ENCODE results near the gene SSX2IP. TPM values are rescaled to one million over a fixed set of nuclear protein-coding genes. Genes with fewer than 3 reads are reported as not detected.

SSX2IP gene
- total RNA-seq, 2 experiments from 2014 or later, result 16.8 to 18.8 TPM

DNA sequence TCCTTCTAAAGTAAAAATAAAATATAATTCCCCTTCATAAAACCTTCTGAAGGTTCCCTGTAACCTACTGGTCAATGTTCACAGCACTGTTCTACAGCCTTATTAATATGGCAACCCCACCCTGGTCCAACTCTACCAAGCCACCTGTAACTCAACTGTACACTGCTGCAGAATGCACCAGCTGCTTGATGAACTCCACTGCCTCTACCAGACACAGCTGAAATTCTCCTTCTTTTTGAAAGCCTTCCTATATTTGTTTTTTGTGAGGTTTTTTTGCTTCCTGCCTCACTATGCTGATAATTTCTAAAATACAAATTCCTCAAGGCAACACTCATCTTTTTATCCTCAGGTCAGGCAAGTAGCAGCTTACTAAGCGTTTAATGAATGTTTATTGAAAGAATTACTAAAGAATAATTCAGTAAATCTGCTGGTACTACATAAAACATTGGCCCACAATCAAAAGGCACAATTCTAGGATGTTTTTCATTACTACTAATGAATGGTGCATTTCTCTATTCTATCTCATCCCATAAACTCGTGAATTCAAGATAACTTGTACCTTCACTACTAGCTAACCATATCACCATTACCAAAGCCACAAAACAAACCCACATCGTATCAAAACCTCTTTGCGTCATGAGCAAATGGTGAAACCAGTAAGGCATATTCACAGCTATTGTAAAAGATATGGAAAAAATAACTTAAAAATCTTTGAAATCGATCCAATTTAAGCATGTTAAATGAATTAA is 2.4 kb downstream of the SSX2IP start:
- DNase-seq, result no peak
- Mint-ChIP-seq H3K4me1 (peaks cover 50% of the 10 kb centered on the region), H3K9me3 (no peaks in the 10 kb centered on the region), H3K4me3 (no peak overlapping the region), H3K27ac (no peak overlapping the region), H3K36me3 (ENCODE audit: low read depth) (no peaks in the 10 kb centered on the region), H3K27me3 (no peaks in the 10 kb centered on the region)
- POLR2A ChIA-PET, result interaction anchor here (1.0 to 6.7 kb wide), 4 partner anchors 33 to 543 kb away, joined by 3 to 53 read pairs (median 14); partner anchors contain the start of genes CTBS, GNG5 and SPATA1
- CTCF ChIA-PET, result interaction anchor here (1.5 to 3.7 kb wide), 3 partner anchors 19 to 68 kb away, joined by 4 to 12 read pairs (median 7); no protein-coding TSS in a partner anchor

DNA sequence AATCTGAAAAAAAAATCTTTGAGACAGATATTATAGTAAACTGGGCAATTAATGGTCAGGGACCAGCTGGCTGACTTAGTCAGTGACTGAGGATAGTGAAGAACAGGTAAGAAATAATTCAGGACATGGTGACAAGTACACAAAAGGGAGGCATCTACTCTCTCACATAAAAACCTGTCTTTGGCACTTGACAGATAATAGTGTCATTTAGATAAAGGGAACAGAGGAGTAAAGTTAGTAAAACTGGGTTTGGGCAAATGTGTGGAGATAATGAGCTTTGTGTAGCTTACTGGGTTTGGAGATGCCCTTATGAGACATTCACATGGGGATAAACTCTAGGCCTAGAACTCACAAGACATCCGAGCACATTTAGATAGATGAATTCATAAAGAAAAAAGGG is 4.0 kb downstream of the SSX2IP start:
- H3K27me3 Mint-ChIP-seq, result no peaks in the 10 kb centered on the region
- ChIA-PET POLR2A (interaction anchor here (1.1 kb wide), 1 partner anchor 112 kb away, joined by 3 read pairs; the partner anchor contains the start of gene CTBS), CTCF (interaction anchor here (0.9 kb wide), 1 partner anchor 67 kb away, joined by 3 read pairs; no protein-coding TSS in a partner anchor)
- H3K4me1 Mint-ChIP-seq, result peaks cover 37% of the 10 kb centered on the region
- H3K4me3 Mint-ChIP-seq, result no peak overlapping the region
- no peak overlapping the region for H3K27ac Mint-ChIP-seq
- no peaks in the 10 kb centered on the region for H3K9me3 Mint-ChIP-seq
- no peak for DNase-seq
- peaks cover 3% of the 10 kb centered on the region for H3K36me3 Mint-ChIP-seq (ENCODE audit: low read depth)

DNA sequence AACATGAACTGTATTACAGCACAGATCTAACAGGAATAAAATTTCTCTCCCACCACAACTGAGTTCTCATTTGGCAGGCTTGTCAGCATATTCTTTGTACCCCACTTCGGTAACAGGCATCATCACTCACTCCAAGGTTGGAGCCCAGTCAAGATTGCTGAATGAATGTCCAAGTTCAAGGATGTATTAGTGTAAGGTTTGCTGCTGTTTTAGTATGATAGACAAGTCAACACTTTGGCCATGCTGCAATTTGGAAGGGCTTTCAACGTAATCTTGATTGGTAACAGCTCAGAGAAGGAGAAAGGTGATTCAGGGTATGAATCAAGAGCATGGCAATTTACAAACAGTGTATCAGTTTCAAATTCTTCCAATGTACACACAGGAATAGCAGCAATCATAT is 6.8 kb downstream of the SSX2IP start:
- H3K9me3 Mint-ChIP-seq, result no peaks in the 10 kb centered on the region
- H3K27ac Mint-ChIP-seq, result no peak overlapping the region
- DNase-seq, result no peak
- H3K27me3 Mint-ChIP-seq, result no peaks in the 10 kb centered on the region
- ChIA-PET CTCF (no interaction called here), POLR2A (no interaction called here)
- H3K36me3 Mint-ChIP-seq (ENCODE audit: low read depth), result peaks cover 14% of the 10 kb centered on the region
- H3K4me1 Mint-ChIP-seq, result peaks cover 22% of the 10 kb centered on the region
- no peak overlapping the region for H3K4me3 Mint-ChIP-seq

DNA sequence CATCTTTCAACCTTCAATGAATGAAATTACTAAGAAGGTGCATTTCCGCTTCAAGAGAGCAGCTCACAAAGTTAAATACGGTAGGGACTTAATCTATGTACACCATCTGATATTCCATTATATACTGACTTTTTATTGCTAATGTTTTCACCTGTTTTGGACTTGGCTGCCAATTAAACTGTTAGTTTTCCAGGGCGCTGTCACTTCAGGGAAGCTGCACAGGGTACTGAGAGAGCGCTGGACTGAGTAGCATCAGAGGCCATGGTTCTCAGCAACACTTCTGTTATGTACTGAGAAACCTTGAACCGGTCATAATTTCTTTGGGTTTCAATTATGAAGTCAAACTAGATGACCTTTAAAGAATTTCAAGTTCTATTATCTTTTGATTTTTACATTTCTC is 8.2 kb downstream of the SSX2IP start:
- Mint-ChIP-seq H3K4me3 (no peak overlapping the region), H3K36me3 (ENCODE audit: low read depth) (peaks cover 19% of the 10 kb centered on the region), H3K27me3 (no peaks in the 10 kb centered on the region), H3K27ac (no peak overlapping the region), H3K9me3 (no peaks in the 10 kb centered on the region), H3K4me1 (peaks cover 13% of the 10 kb centered on the region)
- CTCF ChIA-PET, result no interaction called here
- no peak for DNase-seq
- POLR2A ChIA-PET, result no interaction called here

DNA sequence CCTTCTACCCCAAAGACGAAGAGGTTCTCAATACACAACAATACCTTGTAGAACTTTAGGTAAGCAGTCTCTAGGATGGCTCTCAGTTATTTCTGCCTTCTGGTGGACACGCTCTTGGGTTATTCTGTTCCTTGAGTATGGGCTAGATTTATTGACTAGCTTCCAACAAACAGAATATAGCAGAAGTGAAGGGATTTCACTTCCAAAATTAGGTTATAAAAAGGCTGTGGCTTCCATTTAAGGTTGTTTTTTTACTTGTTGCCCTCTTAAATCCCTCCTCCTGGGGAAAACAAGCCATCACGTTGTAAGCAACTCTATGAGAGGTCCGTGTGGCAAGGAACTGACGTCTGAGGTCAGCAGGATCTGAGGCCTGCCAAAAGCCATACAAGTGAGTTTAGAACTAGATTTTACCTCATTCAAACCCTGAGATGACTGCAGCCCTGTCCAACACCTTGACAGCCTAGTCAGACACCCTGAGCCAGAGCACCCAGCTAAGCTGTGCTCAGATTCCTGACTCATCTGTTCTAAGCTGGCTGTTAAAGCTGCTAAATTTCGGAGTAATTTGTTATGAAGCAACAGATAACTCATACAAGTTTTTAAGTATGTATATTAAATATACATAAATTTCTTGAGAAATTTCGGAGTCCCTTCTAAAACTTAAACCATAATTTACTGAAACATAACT is 12.7 kb downstream of the SSX2IP start:
- ChIA-PET CTCF (interaction anchor here (1.0 kb wide), 1 partner anchor 47 kb away, joined by 3 read pairs; no protein-coding TSS in a partner anchor), POLR2A (interaction anchor here (0.6 to 1.0 kb wide), 2 partner anchors 12 to 77 kb away, joined by 3 read pairs; no protein-coding TSS in a partner anchor)
- no peak for DNase-seq
- no peaks in the 10 kb centered on the region for H3K9me3 Mint-ChIP-seq
- peaks cover 6% of the 10 kb centered on the region for H3K4me1 Mint-ChIP-seq
- no peaks in the 10 kb centered on the region for H3K27me3 Mint-ChIP-seq
- H3K36me3 Mint-ChIP-seq (ENCODE audit: low read depth), result peaks cover 19% of the 10 kb centered on the region
- no peak overlapping the region for H3K4me3 Mint-ChIP-seq
- no peak overlapping the region for H3K27ac Mint-ChIP-seq

DNA sequence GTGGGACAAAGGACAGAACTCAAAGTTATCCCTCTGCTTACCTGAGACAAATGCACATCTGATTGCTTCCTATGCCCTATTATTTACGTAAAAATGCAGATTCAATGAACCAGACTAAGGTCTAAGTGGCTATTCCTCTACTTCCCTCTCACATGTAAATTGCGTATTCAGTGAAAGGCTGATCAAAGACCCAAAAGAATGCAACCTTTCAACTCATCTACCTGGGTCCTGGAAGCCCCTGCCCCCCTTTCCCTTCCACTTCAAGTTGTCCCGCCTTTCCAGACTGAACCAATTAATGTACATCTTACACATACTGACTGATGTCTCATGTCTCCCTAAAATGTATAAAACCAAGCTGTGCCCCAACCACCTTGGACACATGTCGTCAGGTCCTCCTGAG is 14.6 kb downstream of the SSX2IP start:
- peaks cover 6% of the 10 kb centered on the region for H3K4me1 Mint-ChIP-seq
- POLR2A ChIA-PET, result no interaction called here
- no peaks in the 10 kb centered on the region for H3K9me3 Mint-ChIP-seq

DNA sequence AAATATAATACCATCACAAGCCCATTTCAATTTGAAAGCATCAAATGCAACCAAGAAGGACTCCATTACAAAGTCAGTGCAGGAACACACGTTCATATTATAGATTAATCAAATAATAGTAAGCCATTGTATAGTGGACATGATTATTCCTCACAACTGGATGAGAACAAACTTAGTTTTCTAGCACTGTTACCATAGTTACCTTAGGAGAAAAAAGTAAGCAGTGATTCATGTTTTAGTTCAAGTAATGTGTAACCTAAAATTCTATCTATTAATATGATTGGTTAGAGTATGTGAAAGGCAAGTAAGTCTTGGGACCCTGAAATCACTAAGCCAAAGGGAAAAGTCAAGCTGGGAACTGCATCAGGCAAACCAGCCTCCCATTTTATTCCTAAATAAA is 15.2 kb downstream of the SSX2IP start:
- Mint-ChIP-seq H3K36me3 (ENCODE audit: low read depth) (peaks cover 15% of the 10 kb centered on the region), H3K4me3 (no peak overlapping the region), H3K27ac (no peak overlapping the region), H3K9me3 (no peaks in the 10 kb centered on the region), H3K27me3 (no peaks in the 10 kb centered on the region), H3K4me1 (peaks cover 6% of the 10 kb centered on the region)
- ChIA-PET CTCF (interaction anchor here (2.5 kb wide), 1 partner anchor 49 kb away, joined by 9 read pairs; no protein-coding TSS in a partner anchor), POLR2A (no interaction called here)
- DNase-seq, result no peak

More for the DNA sequence above, 14.6 kb downstream of the SSX2IP start:
- no peak for DNase-seq
- CTCF ChIA-PET, result no interaction called here
- Mint-ChIP-seq H3K27ac (no peak overlapping the region), H3K27me3 (no peaks in the 10 kb centered on the region), H3K36me3 (ENCODE audit: low read depth) (peaks cover 15% of the 10 kb centered on the region), H3K4me3 (no peak overlapping the region)

DNA sequence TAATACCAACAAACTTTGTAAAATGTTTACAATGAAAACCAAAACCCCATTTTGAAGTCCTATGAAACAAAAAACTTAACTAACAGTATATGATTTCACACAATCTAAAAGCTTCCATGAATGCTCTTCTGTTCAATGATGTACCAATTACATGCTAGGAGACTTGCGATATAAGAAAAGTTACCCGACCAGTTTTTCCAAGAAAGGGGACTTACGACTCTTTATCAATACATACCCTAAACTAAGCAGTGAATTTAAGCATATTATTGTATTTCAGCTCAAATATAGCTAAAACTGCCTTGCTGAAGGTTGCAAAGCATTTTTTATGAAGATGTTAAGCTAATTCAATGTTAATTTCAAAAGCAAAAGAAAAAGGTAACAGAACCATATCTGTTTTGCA is 15.6 kb downstream of the SSX2IP start:
- no peak for DNase-seq
- no peak overlapping the region for H3K27ac Mint-ChIP-seq
- H3K36me3 Mint-ChIP-seq (ENCODE audit: low read depth), result peaks cover 12% of the 10 kb centered on the region
- POLR2A ChIA-PET, result interaction anchor here (1.2 kb wide), 1 partner anchor 14 kb away, joined by 3 read pairs; no protein-coding TSS in a partner anchor
- no peak overlapping the region for H3K4me3 Mint-ChIP-seq
- CTCF ChIA-PET, result interaction anchor here (2.5 kb wide), 1 partner anchor 50 kb away, joined by 9 read pairs; no protein-coding TSS in a partner anchor
- no peaks in the 10 kb centered on the region for H3K27me3 Mint-ChIP-seq
- no peaks in the 10 kb centered on the region for H3K9me3 Mint-ChIP-seq
- peaks cover 6% of the 10 kb centered on the region for H3K4me1 Mint-ChIP-seq

DNA sequence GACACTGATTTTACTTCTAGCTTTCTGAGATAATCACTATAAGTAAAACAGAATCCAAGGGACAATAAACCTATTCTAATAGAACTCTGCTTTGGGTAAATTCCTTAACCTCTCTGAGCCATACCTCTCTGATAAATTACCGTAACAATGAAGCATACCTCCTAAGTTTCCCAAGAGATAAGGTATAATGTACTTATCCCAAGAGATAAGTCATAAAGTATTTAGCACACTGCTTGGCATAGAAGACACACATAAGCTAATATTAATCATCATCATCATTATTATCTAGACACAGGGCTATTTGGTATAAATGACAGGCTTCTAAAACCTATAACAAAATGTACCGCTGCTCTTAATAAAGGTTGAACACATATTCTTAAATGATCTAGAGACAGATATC is 16.2 kb downstream of the SSX2IP start:
- Mint-ChIP-seq H3K4me3 (no peak overlapping the region), H3K27me3 (no peaks in the 10 kb centered on the region), H3K36me3 (ENCODE audit: low read depth) (peaks cover 9% of the 10 kb centered on the region), H3K27ac (no peak overlapping the region), H3K4me1 (peaks cover 6% of the 10 kb centered on the region), H3K9me3 (no peaks in the 10 kb centered on the region)
- no peak for DNase-seq
- ChIA-PET POLR2A (interaction anchor here (1.2 kb wide), 1 partner anchor 15 kb away, joined by 3 read pairs; no protein-coding TSS in a partner anchor), CTCF (interaction anchor here (2.5 kb wide), 1 partner anchor 51 kb away, joined by 9 read pairs; no protein-coding TSS in a partner anchor)

DNA sequence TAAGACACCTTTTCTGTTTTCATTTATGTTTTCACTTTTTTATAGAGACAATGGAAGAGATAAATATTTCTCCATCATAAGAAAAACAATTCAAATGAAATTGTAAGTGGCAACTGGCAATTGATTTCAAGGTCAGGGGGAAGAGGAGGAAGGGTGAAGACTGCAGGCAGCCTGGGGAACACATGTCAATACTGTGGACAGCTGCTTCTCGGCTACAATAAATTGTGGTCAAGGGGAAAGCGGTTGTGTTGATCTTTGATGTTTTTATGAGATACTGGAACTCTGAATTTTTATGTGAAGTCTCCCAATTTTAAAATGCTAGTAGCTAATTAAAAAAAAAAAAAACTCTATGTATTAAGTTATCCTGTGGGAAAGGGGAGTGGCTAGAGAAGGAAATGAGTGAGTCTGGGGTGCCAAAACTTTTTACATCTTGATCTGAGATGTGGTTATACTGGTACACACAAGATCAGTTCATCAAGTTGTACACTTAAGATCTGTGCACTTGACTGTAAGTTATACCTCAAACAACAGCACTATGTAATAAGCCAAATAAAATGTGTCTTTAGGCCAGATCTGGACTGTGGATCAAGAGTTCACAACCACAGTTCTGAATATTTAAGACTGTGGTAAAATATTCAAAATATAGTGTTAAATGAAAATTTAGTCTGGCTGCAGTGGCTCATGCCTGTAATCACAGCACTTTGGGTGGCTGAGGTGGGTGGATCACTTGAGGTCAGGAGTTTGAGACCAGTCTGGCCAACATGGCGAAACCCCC is 18.0 kb downstream of the SSX2IP start:
- no peaks in the 10 kb centered on the region for H3K9me3 Mint-ChIP-seq
- no peak overlapping the region for H3K27ac Mint-ChIP-seq
- no peaks in the 10 kb centered on the region for H3K27me3 Mint-ChIP-seq
- POLR2A ChIA-PET, result no interaction called here
- no peak for DNase-seq
- no peak overlapping the region for H3K4me3 Mint-ChIP-seq
- H3K36me3 Mint-ChIP-seq (ENCODE audit: low read depth), result peaks cover 8% of the 10 kb centered on the region
- CTCF ChIA-PET, result no interaction called here
- peaks cover 6% of the 10 kb centered on the region for H3K4me1 Mint-ChIP-seq

DNA sequence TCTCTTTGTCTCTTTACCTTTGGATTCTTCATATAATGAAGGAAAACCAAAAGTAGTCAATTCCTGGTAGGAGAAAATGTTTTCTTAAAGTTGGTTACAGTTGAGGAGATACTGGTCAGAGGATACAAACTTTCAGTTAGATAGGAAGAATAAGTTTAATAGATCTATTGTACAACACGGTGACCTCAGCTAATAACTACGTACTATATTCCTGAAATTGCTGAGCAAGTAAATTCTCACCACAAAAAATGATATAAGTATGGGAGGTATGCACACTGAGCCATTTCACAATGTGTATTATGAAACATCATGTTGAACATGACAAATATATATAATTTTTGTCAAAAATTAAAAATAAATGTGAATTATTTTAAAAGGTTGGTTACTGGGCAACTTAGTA is 20.4 kb downstream of the SSX2IP start:
- no peaks in the 10 kb centered on the region for H3K9me3 Mint-ChIP-seq
- no peak overlapping the region for H3K27ac Mint-ChIP-seq
- no peak overlapping the region for H3K4me3 Mint-ChIP-seq
- peaks cover 12% of the 10 kb centered on the region for H3K36me3 Mint-ChIP-seq (ENCODE audit: low read depth)
- H3K4me1 Mint-ChIP-seq, result peaks cover 6% of the 10 kb centered on the region
- ChIA-PET CTCF (interaction anchor here (1.7 kb wide), 1 partner anchor 23 kb away, joined by 4 read pairs; no protein-coding TSS in a partner anchor), POLR2A (interaction anchor here (1.0 kb wide), 1 partner anchor 20 kb away, joined by 3 read pairs; no protein-coding TSS in a partner anchor)
- no peak for DNase-seq
- H3K27me3 Mint-ChIP-seq, result no peaks in the 10 kb centered on the region

DNA sequence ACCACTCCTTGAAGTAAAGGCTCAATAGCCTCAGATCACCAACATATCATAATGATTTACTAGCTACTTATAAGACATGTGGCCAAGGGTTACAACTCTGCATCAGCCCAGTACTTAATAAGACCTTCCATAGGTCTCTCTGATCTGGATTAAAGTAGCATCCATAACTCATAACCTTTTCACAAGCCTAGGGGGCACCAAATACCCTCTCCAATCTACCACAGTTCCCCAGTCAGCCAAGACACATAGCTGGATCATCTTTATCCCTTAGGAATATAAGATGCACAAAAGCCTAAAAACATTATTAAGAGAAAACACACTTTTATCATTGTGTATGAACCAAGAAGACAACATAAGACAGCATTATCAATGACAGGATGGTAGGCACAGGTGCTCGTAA is 22.1 kb downstream of the SSX2IP start:
- no peaks in the 10 kb centered on the region for H3K9me3 Mint-ChIP-seq
- H3K4me1 Mint-ChIP-seq, result peaks cover 6% of the 10 kb centered on the region
- H3K36me3 Mint-ChIP-seq (ENCODE audit: low read depth), result peaks cover 12% of the 10 kb centered on the region
- H3K4me3 Mint-ChIP-seq, result no peak overlapping the region
- H3K27me3 Mint-ChIP-seq, result no peaks in the 10 kb centered on the region
- DNase-seq, result no peak
- H3K27ac Mint-ChIP-seq, result no peak overlapping the region
- ChIA-PET POLR2A (no interaction called here), CTCF (interaction anchor here (1.0 to 1.7 kb wide), 3 partner anchors 21 to 69 kb away, joined by 3 to 4 read pairs (median 4); no protein-coding TSS in a partner anchor)

Measured in activated CD4-positive, alpha-beta memory T cell treated with anti-CD3 and anti-CD28 coated beads, Interleukin-2, amount 10 ng/mL, durations not matched to agents 7 days and 5 days (primary cell).